Tibial nerve (tissue), 4 donors: ENCODE data around the gene SLC25A28. TPM values are rescaled to one million over a fixed set of nuclear protein-coding genes. Genes with fewer than 3 reads are reported as not detected.
"Not testable (repeated sequence)": the region's sequence is repeated elsewhere in the genome, so short reads cannot be mapped to it uniquely, and the experiment has no call there.

Experiments used
- DNase-seq, 2 donors: peaks; one replicate each; pipeline ENCODE4 v3.0.0-alpha.2; 2019; ENCODE audit warnings: low spot score in 2 of 2
- H3K27ac ChIP-seq, 4 donors: fragments of 200-600 bp; sonication (generic) in 3 of 4; one replicate each; pipeline ENCODE4 v1.5.1; 2017 to 2019; ENCODE audit warnings: mild to moderate bottlenecking in 1 of 4
- H3K27me3 ChIP-seq, 2 donors: fragments of 200-600 bp; sonication (generic) in 1 of 2; one replicate each; pipeline versions ENCODE4 v1.5.1 to v1.6.0; 2017 to 2019
- H3K36me3 ChIP-seq, 3 donors: fragments of 200-600 bp; sonication (generic); one replicate each; pipeline ENCODE4 v1.5.1; 2018 to 2019
- H3K4me1 ChIP-seq, 4 donors: fragments of 200-600 bp; sonication (generic) in 3 of 4; one replicate each; pipeline ENCODE4 v1.5.1; 2017 to 2019
- H3K4me3 ChIP-seq, 4 donors: fragments of 200-600 bp; sonication (generic) in 3 of 4; one replicate each; pipeline ENCODE4 v1.5.1; 2017 to 2019; ENCODE audit warnings: mild to moderate bottlenecking in 1 of 4, moderate library complexity in 1 of 4
- H3K9me3 ChIP-seq, 4 donors: fragments of 200-600 bp; sonication (generic) in 3 of 4; one replicate each; pipeline ENCODE4 v1.5.1; 2017 to 2019
- EP300 ChIP-seq, 2 donors: sonication (generic); formaldehyde crosslinking; IDR thresholded peaks; one replicate each; pipeline ENCODE4 v1.6.1; 2017; ENCODE audit warnings: antibody characterized with exemption in 2 of 2, mild to moderate bottlenecking in 1 of 2
- POLR2A ChIP-seq, 2 donors: fragments of 450-650 bp; IDR thresholded peaks; one replicate each; pipeline ENCODE4 v1.6.1; 2017; ENCODE audit warnings: antibody characterized with exemption in 2 of 2, mild to moderate bottlenecking in 2 of 2, moderate library complexity in 2 of 2
- WGBS, 2 donors: methylation state at CpG; one replicate each; pipeline ENCODE4 v1.1.5; 2018; 5-methylcytosine and 5-hydroxymethylcytosine counted together
- total RNA-seq, 4 donors: library from RNA; depleted of rRNA; stranded (reverse); fragments of >200 nt; gene quantifications; one replicate each; pipeline ENCODE4 v1.1.0, GENCODE V29; 2016
- TF ChIP-seq, protein P1 (sequence below), 5 experiments: fragments of 200-600 bp in 3 of 5; fragments of 450-650 bp in 2 of 5; sonication (generic) in 3 of 5; IDR thresholded peaks; one replicate each; pipeline ENCODE4 v1.5.1; 2016 to 2019; ENCODE audit warnings: antibody characterized with exemption in 5 of 5, mild to moderate bottlenecking in 3 of 5, moderate library complexity in 2 of 5

Gene SLC25A28
- total RNA-seq, 4 donors from 2014 or later = 35.2 to 65.6 (median 47.8) TPM

GRCh38 chr10:99604862-99605261, 15.4 kb downstream of the SLC25A28 start:
- DNase-seq = no peak
- Histone ChIP-seq H3K9me3 (no peaks in the 10 kb centered on the region), H3K4me3 (no peak overlapping the region), H3K27ac (no peak overlapping the region), H3K27me3 (no peaks in the 10 kb centered on the region), H3K4me1 (no peaks in the 10 kb centered on the region), H3K36me3 (peaks cover 0 to 12% (median 0%) of the 10 kb centered on the region in 3 donors)
- TF ChIP-seq, protein P1, sequence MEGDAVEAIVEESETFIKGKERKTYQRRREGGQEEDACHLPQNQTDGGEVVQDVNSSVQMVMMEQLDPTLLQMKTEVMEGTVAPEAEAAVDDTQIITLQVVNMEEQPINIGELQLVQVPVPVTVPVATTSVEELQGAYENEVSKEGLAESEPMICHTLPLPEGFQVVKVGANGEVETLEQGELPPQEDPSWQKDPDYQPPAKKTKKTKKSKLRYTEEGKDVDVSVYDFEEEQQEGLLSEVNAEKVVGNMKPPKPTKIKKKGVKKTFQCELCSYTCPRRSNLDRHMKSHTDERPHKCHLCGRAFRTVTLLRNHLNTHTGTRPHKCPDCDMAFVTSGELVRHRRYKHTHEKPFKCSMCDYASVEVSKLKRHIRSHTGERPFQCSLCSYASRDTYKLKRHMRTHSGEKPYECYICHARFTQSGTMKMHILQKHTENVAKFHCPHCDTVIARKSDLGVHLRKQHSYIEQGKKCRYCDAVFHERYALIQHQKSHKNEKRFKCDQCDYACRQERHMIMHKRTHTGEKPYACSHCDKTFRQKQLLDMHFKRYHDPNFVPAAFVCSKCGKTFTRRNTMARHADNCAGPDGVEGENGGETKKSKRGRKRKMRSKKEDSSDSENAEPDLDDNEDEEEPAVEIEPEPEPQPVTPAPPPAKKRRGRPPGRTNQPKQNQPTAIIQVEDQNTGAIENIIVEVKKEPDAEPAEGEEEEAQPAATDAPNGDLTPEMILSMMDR (IDR thresholded peaks at IDR 0.05) = no peak
- TF ChIP-seq EP300 (IDR thresholded peaks at IDR 0.05) (no peak), POLR2A (IDR thresholded peaks at IDR 0.05) (no peak)
- 44 to 100% methylated on average over 1 of the region's 1 CpG for WGBS, 2 donors

DNA sequence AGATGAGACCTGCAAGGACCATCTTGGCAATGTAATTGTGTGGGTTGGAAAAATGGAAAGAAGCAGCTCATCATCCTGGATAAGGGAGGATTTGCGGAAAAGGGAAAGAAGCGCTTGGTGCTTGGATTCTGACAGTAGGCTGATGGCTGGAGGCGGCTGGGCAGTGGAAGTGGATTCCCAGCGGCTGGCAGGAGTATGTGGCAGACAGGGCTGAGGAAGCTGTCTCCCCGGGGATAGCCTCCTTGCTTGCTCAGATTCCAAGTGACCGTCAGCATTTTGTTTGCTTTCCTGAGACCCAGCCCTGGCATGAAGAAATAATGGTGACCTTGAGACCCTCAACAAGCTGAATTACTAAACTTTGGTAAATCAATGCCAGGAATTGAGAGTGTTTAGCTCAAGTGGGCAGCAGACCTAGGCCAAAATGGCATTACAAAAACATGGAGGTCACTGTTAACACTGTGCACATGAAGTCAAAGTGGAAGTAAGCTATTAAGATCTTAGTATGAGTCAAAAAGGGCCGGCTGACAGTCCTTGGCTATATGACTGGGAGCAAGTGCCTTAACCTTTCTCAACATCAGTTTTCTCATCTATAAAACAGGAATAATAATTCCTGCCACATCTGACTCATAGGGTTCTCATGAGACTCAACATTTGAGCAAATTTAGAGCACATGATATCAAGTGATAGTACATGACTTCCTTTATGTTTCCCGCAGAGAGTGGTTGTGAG, 21.3 kb downstream of the SLC25A28 start:
- H3K27me3 ChIP-seq = no peaks in the 10 kb centered on the region
- no peaks in the 10 kb centered on the region for H3K4me1 ChIP-seq
- no peaks in the 10 kb centered on the region for H3K36me3 ChIP-seq
- no peak for TF ChIP-seq POLR2A (IDR thresholded peaks at IDR 0.05)
- no peak for TF ChIP-seq EP300 (IDR thresholded peaks at IDR 0.05)
- TF ChIP-seq, protein P1 (IDR thresholded peaks at IDR 0.05) = no peak
- DNase-seq = no peak
- no peak overlapping the region for H3K4me3 ChIP-seq
- H3K9me3 ChIP-seq = no peaks in the 10 kb centered on the region
- WGBS, 2 donors = 61% methylated on average over 8 of the region's 8 CpGs
- H3K27ac ChIP-seq = no peak overlapping the region

DNA sequence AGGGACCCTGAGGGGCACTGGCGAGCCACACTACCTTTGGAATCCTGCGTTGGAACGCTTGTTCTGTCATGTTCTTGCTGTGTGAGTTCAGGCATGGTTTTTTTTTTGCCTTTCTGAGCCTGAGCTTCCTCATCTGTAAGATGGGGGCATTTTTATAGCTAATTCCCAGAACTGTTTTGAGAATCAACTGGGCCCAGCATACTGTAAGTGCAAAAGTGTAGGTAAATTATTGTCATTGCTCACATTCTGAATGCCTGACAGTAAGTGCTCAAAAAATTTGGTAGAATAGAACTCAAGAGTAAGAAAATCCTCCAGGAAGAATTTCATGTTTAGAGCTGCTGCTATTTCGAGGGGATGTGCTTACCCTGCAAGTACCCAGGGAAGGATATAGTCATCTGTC, 22.2 kb downstream of the SLC25A28 start:
- no peak overlapping the region for H3K4me3 ChIP-seq
- no peaks in the 10 kb centered on the region for H3K36me3 ChIP-seq
- H3K9me3 ChIP-seq = no peaks in the 10 kb centered on the region
- TF ChIP-seq POLR2A (IDR thresholded peaks at IDR 0.05) (no peak), EP300 (IDR thresholded peaks at IDR 0.05) (no peak)
- TF ChIP-seq, protein P1 (IDR thresholded peaks at IDR 0.05) = no peak
- 62 to 83% methylated on average over 4 of the region's 4 CpGs for WGBS, 2 donors
- DNase-seq = no peak
- no peaks in the 10 kb centered on the region for H3K27me3 ChIP-seq
- H3K27ac ChIP-seq = no peak overlapping the region
- no peaks in the 10 kb centered on the region for H3K4me1 ChIP-seq

DNA sequence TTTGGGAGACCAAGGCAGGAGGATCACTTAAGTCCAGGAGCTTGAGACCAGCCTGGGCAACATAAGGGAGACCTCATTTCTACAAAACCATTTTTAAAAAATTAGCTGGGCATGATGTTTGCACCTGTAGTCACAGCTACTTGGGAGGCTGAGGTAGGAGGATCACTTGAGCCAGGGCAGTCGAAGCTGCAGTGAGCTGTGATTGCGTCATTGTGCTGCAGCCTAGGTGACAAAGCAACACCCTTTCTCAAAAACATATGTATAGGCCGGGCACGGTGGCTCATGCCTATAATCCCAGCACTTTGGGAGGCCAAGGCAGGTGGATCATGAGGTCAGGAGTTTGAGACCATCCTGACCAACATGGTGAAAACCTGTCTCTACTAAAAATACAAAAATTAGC, 23.5 kb downstream of the SLC25A28 start:
- not testable (repeated sequence) for DNase-seq, H3K36me3 ChIP-seq, H3K27me3 ChIP-seq, H3K4me3 ChIP-seq, H3K27ac ChIP-seq, H3K9me3 ChIP-seq, H3K4me1 ChIP-seq
- 89 to 91% methylated on average over 4 of the region's 4 CpGs for WGBS, 2 donors

GRCh38 chr10:99595770-99596465, 24.3 kb downstream of the SLC25A28 start:
- Histone ChIP-seq H3K4me3 (no peak overlapping the region), H3K27me3 (no peaks in the 10 kb centered on the region), H3K27ac (no peak overlapping the region), H3K36me3 (no peaks in the 10 kb centered on the region), H3K9me3 (no peaks in the 10 kb centered on the region), H3K4me1 (no peaks in the 10 kb centered on the region)
- no peak for DNase-seq
- WGBS, 2 donors = 49 to 51% methylated on average over 6 of the region's 6 CpGs
- TF ChIP-seq POLR2A (IDR thresholded peaks at IDR 0.05) = no peak
- TF ChIP-seq EP300 (IDR thresholded peaks at IDR 0.05) = no peak
- TF ChIP-seq, protein P1 (IDR thresholded peaks at IDR 0.05) = no peak
